Measurements from ENCODE around the gene PTPRE.

The PTPRE gene

DNA sequence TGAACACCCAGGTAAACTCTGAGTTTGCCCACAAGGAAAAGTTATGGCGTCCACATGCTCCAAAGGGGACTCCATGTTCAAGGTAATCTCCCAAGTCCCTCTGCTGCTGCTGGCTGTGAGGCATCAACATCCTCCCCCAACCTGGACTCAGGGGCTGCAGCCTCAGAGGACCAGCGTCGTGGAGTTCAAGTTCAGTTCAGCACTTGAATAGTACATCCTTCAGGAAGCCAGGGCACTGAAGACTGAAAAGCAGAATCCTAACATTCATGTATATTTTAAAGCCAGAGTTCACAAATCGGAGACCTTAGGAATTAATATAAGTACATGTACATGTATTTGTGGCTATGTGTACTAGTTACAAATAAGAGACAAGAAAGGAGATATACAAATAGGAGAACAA, 90.4 kb downstream of the PTPRE start:
- H3K27ac ChIP-seq = no peak overlapping the region
- no peaks in the 10 kb centered on the region for H3K9me3 ChIP-seq
- TF ChIP-seq, protein P1, sequence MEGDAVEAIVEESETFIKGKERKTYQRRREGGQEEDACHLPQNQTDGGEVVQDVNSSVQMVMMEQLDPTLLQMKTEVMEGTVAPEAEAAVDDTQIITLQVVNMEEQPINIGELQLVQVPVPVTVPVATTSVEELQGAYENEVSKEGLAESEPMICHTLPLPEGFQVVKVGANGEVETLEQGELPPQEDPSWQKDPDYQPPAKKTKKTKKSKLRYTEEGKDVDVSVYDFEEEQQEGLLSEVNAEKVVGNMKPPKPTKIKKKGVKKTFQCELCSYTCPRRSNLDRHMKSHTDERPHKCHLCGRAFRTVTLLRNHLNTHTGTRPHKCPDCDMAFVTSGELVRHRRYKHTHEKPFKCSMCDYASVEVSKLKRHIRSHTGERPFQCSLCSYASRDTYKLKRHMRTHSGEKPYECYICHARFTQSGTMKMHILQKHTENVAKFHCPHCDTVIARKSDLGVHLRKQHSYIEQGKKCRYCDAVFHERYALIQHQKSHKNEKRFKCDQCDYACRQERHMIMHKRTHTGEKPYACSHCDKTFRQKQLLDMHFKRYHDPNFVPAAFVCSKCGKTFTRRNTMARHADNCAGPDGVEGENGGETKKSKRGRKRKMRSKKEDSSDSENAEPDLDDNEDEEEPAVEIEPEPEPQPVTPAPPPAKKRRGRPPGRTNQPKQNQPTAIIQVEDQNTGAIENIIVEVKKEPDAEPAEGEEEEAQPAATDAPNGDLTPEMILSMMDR (IDR thresholded peaks at IDR 0.05) = no peak
- no peak overlapping the region for H3K4me3 ChIP-seq
- H3K36me3 ChIP-seq = no peaks in the 10 kb centered on the region
- peaks cover 0 to 8% (median 0%) of the 10 kb centered on the region in 4 donors for H3K4me1 ChIP-seq
- no peak for DNase-seq
- intact Hi-C loops (cut with DNase I; ENCODE audit: low total_unique reads) = no loop called here
- H3K27me3 ChIP-seq = peaks cover 0 to 8% of the 10 kb centered on the region in 2 donors

DNA sequence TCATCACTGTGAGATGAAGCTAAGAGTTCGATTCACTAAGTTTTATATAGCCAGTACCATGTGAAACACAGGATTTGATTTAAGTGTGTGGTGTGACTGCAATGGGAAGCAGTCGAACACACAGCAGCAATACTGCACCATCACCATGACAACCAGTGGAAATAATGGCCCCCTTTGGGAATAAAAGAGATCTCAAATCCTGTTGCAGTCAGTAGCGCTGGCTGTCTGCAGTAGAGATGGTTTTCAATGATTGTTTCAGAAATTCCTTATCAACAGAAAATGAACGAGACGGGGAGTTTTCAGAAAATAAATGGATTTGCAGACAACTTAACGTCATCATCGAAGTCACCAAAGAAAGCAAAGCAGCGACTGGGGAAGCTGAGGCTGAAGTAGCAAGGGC, 91.0 kb downstream of the PTPRE start:
- H3K4me3 ChIP-seq = no peak overlapping the region
- peaks cover 0 to 5% (median 0%) of the 10 kb centered on the region in 4 donors for H3K4me1 ChIP-seq
- TF ChIP-seq, protein P1 (IDR thresholded peaks at IDR 0.05) = no peak
- no peaks in the 10 kb centered on the region for H3K9me3 ChIP-seq
- H3K27me3 ChIP-seq = peaks cover 0 to 8% of the 10 kb centered on the region in 2 donors
- intact Hi-C loops (cut with DNase I; ENCODE audit: low total_unique reads) = no loop called here
- H3K27ac ChIP-seq = no peak overlapping the region
- H3K36me3 ChIP-seq = no peaks in the 10 kb centered on the region
- no peak for DNase-seq

DNA sequence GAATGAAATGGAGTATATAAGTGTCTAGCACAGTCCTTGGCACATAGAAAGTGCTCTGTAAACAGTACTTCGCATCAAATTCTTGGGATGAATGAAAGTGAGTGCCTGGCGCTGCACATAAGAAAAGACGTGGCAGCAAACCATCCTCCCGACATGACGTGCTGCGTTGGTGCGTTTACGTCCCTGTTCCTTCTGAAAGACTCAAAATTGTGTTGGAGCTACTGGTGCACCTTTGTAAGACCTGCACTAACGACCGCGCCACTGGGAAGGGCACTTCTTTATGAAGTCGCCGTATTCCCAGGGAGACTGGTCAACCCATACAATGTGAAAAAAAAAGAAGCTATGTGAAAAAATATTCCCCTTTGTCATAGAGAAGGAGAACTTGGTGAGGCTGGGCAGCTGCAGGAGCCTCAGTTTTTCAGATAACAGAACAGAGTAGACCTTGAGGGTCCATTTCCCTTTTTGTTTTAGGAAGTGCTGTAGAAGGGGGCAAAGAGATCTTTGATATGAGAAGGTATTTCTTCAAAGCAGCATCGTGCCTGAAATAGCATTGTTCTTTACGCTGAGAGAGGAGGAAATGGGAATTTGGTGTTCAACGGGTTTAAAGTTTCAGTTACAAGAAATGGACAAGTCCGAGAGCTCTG, 91.7 kb downstream of the PTPRE start:
- Histone ChIP-seq H3K27ac (no peak overlapping the region), H3K27me3 (peaks cover 0 to 8% of the 10 kb centered on the region in 2 donors), H3K9me3 (no peaks in the 10 kb centered on the region), H3K4me1 (peaks cover 0 to 5% (median 0%) of the 10 kb centered on the region in 4 donors), H3K4me3 (no peak overlapping the region), H3K36me3 (no peaks in the 10 kb centered on the region)
- TF ChIP-seq, protein P1 (IDR thresholded peaks at IDR 0.05) = no peak
- intact Hi-C loops (cut with DNase I; ENCODE audit: low total_unique reads) = no loop called here
- no peak for DNase-seq

DNA sequence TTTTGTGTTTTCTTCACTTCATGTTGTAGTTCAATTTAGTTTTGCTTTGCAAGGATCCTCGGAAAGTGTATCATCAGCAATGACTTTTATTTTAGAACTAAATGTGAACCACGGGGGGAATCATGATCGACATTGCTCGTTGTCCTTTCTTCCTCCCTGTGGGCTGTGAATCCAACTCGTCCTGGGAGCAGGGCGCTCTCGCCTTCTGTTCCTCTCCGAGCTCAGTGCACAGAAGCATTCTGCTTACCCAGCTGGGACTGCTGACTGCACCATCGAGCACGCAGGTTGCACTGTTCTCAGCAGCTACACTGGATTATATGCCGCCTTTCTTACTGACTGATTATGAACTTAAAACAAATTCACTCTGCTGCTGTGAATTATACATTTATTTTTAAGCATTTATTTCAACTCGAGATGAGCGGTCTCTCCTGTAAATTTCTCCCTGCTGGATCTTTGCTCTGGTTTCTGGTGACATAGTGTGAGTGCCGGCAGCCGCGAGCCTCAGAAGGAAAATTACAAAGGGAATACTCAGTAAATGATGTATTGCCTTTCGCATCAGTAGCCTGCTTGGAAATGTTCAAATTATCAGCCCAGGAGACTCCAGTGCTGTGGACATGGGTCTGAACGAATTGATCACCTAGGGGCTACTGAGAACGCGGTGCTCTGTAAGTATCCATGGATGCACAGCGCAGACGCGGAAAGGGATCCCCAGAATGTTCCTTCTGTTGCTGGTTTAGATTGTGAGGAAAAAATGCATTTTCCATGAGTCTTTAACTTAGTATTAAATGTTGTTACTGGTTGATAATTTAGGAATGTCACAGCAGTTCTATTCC, 92.6 kb downstream of the PTPRE start:
- H3K4me1 ChIP-seq = peaks cover 0 to 5% (median 0%) of the 10 kb centered on the region in 4 donors
- no peaks in the 10 kb centered on the region for H3K9me3 ChIP-seq
- H3K27me3 ChIP-seq = peaks cover 0 to 8% of the 10 kb centered on the region in 2 donors
- H3K27ac ChIP-seq = no peak overlapping the region
- intact Hi-C loops (cut with DNase I; ENCODE audit: low total_unique reads) = no loop called here
- H3K36me3 ChIP-seq = no peaks in the 10 kb centered on the region
- TF ChIP-seq, protein P1 (IDR thresholded peaks at IDR 0.05) = no peak
- no peak overlapping the region for H3K4me3 ChIP-seq
- no peak for DNase-seq

DNA sequence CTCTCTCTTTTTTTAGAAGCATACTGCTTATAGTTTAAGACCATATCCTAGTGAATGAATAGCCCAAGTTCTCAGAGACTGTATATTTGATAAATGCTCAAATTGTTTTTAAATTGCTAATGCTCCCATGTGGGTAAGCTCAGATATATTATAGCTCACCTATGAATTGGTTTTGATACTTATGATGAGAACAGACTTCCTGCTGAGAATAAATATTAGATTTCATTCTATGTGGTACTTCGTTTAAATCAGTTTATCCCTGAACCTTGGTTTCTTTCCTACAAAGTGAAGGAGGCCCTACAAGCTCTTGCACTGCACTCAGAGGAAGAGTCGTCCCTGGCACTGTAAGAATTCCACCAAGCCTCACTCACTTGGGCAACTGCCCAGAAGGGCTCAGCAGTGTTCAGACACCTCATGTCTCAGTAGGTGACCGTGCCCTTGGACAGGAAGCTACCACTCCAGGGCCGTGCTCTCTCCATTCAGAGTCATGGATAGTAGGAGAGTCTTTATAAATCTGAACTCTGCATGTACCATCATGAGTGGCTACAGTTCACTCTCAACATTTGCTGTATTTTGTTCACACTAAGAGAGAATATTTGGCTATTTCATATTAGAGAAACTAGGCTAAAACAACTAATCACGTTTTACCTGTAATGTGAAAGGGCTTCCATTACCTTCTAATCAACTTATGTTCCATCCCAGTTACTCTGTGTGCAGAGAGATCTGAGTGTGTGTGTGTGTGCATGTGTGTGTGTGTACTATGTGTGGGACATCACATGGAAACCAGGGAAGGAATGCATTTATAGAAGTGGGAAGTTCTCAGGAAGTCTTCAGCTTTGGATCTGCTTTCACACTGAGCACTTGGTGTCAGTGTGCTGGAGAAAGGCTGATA, 93.8 kb downstream of the PTPRE start:
- no peak overlapping the region for H3K4me3 ChIP-seq
- intact Hi-C loops (cut with DNase I; ENCODE audit: low total_unique reads) = no loop called here
- no peak overlapping the region for H3K27ac ChIP-seq
- no peak for DNase-seq
- H3K4me1 ChIP-seq = peaks cover 0 to 5% (median 0%) of the 10 kb centered on the region in 4 donors
- TF ChIP-seq, protein P1 (IDR thresholded peaks at IDR 0.05) = no peak
- no peaks in the 10 kb centered on the region for H3K9me3 ChIP-seq
- H3K36me3 ChIP-seq = no peaks in the 10 kb centered on the region
- peaks cover 0 to 8% of the 10 kb centered on the region in 2 donors for H3K27me3 ChIP-seq

Measured in tibial artery (tissue), 4 donors.